ENCODE data around the gene EPHB4.

DNA sequence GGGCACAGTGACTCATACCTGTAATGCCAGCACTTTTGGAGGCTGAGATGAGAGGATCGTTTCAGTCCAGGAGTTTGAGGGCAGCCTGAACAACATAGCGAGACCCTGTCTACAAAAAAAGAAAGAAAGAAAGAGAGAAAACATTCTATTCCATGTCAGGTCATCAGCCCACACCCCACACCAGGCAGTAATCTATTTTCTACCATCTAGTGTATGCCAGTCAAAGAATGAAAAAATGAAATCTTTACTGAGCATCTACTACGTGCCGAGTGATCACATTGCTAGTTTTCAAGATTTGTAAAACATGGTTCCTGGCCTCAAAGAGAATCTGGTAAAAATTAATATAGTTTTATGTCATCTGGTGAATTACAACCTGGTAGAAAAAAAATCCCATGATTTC lies 3.1 kb upstream of the EPHB4 start:
- no peak for TF ChIP-seq EZH2 (IDR thresholded peaks at IDR 0.05; ENCODE audit: borderline replicate concordance, low read length)
- TF ChIP-seq, protein P1, sequence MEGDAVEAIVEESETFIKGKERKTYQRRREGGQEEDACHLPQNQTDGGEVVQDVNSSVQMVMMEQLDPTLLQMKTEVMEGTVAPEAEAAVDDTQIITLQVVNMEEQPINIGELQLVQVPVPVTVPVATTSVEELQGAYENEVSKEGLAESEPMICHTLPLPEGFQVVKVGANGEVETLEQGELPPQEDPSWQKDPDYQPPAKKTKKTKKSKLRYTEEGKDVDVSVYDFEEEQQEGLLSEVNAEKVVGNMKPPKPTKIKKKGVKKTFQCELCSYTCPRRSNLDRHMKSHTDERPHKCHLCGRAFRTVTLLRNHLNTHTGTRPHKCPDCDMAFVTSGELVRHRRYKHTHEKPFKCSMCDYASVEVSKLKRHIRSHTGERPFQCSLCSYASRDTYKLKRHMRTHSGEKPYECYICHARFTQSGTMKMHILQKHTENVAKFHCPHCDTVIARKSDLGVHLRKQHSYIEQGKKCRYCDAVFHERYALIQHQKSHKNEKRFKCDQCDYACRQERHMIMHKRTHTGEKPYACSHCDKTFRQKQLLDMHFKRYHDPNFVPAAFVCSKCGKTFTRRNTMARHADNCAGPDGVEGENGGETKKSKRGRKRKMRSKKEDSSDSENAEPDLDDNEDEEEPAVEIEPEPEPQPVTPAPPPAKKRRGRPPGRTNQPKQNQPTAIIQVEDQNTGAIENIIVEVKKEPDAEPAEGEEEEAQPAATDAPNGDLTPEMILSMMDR (IDR thresholded peaks at IDR 0.05; ENCODE audit: low read length), result no peak

Data from OCI-LY1 (cell line).